ENCODE measurements around the gene NAPEPLD. TPM values are rescaled to one million over a fixed set of nuclear protein-coding genes. Genes with fewer than 3 reads are reported as not detected.
A peak's percentile ranks its signal among the peaks of the same experiment; 100 is the strongest.

The NAPEPLD gene
- total RNA-seq, 1 experiment from 2014 or later, result 14.8 TPM

- Histone ChIP-seq H3K4me1 (ENCODE audit: insufficient read depth, low read length, poor library complexity, severe bottlenecking) (no peaks in the 10 kb centered on the region), H3K9me3 (ENCODE audit: low read depth, low read length, poor library complexity, severe bottlenecking) (no peaks in the 10 kb centered on the region), H3K27me3 (replicated peaks; ENCODE audit: insufficient read depth, low read depth, low read length, poor library complexity) (no peaks in the 10 kb centered on the region), H3K36me3 (ENCODE audit: insufficient read depth, low read length, poor library complexity, severe bottlenecking) (no peaks in the 10 kb centered on the region), H3K4me3 (ENCODE audit: low read depth, low read length, poor library complexity, severe bottlenecking) (no peak overlapping the region), H3K27ac (ENCODE audit: low read depth, low read length, poor library complexity, severe bottlenecking) (no peak overlapping the region)
- TF ChIP-seq, protein P1, sequence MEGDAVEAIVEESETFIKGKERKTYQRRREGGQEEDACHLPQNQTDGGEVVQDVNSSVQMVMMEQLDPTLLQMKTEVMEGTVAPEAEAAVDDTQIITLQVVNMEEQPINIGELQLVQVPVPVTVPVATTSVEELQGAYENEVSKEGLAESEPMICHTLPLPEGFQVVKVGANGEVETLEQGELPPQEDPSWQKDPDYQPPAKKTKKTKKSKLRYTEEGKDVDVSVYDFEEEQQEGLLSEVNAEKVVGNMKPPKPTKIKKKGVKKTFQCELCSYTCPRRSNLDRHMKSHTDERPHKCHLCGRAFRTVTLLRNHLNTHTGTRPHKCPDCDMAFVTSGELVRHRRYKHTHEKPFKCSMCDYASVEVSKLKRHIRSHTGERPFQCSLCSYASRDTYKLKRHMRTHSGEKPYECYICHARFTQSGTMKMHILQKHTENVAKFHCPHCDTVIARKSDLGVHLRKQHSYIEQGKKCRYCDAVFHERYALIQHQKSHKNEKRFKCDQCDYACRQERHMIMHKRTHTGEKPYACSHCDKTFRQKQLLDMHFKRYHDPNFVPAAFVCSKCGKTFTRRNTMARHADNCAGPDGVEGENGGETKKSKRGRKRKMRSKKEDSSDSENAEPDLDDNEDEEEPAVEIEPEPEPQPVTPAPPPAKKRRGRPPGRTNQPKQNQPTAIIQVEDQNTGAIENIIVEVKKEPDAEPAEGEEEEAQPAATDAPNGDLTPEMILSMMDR (conservative IDR thresholded peaks at IDR 0.05; ENCODE audit: low read depth, low read length), result no peak
- TF ChIP-seq EZH2 (IDR thresholded peaks at IDR 0.05; ENCODE audit: borderline replicate concordance, low read depth, low read length, poor library complexity, severe bottlenecking), result no peak
- intact Hi-C loops (cut with micrococcal nuclease; ENCODE audit: unreplicated experiment), result loop anchor here (5.0 kb wide), 1 partner anchor 316 kb away; no protein-coding TSS in a partner anchor
- CTCF ChIA-PET, result no interaction called here
- no peak for DNase-seq (ENCODE audit: low spot score)
- no TSS peak for BruUV-seq (replicated peaks)
- POLR2A ChIA-PET (ENCODE audit: low non-redundant PET), result interaction anchor here (0.6 kb wide), 1 partner anchor 311 kb away, joined by 3 read pairs; no protein-coding TSS in a partner anchor
Observed at GRCh38 chr7:103068414-103069403, 80.2 kb downstream of the NAPEPLD start.

- intact Hi-C loops (cut with micrococcal nuclease; ENCODE audit: unreplicated experiment), result loop anchor here (5.0 kb wide), 1 partner anchor 313 kb away; no protein-coding TSS in a partner anchor
- Histone ChIP-seq H3K4me3 (ENCODE audit: low read depth, low read length, poor library complexity, severe bottlenecking) (no peak overlapping the region), H3K9me3 (ENCODE audit: low read depth, low read length, poor library complexity, severe bottlenecking) (no peaks in the 10 kb centered on the region), H3K27ac (ENCODE audit: low read depth, low read length, poor library complexity, severe bottlenecking) (no peak overlapping the region), H3K4me1 (ENCODE audit: insufficient read depth, low read length, poor library complexity, severe bottlenecking) (no peaks in the 10 kb centered on the region), H3K36me3 (ENCODE audit: insufficient read depth, low read length, poor library complexity, severe bottlenecking) (no peaks in the 10 kb centered on the region), H3K27me3 (replicated peaks; ENCODE audit: insufficient read depth, low read depth, low read length, poor library complexity) (no peaks in the 10 kb centered on the region)
- no TSS peak for BruUV-seq (replicated peaks)
- ChIA-PET CTCF (interaction anchor here (0.7 to 1.8 kb wide), 2 partner anchors 193 to 307 kb away, joined by 3 to 23 read pairs; no protein-coding TSS in a partner anchor), POLR2A (ENCODE audit: low non-redundant PET) (no interaction called here)
- DNase-seq (ENCODE audit: low spot score), result peak; percentile 80
- TF ChIP-seq, protein P1 (conservative IDR thresholded peaks at IDR 0.05; ENCODE audit: low read depth, low read length), result peak; percentile 74
- no peak for TF ChIP-seq EZH2 (IDR thresholded peaks at IDR 0.05; ENCODE audit: borderline replicate concordance, low read depth, low read length, poor library complexity, severe bottlenecking)
Observed at GRCh38 chr7:103065667-103066066, 83.2 kb downstream of the NAPEPLD start.

DNA sequence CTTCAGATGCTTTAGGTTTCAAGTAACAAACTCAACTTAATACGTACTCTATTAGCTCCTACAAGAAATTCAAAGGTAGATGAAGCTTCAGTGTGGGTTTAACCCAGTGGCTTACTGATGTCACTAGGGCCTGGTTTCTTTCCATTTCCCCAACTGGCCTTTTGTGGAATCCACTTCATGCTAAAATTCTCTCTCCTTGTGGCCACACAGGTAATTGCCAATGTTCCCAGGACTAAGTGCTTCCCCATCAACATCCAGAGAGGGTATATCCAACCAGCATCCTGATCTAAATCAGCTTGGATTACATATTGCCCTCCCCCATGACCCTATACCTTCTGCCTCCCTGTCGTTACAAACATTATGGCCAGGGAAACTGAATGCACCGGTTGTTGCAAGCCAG lies 85.0 kb downstream of the NAPEPLD start:
- H3K27me3 ChIP-seq (replicated peaks; ENCODE audit: insufficient read depth, low read depth, low read length, poor library complexity), result no peaks in the 10 kb centered on the region
- CTCF ChIA-PET, result no interaction called here
- no peak overlapping the region for H3K27ac ChIP-seq (ENCODE audit: low read depth, low read length, poor library complexity, severe bottlenecking)
- no peaks in the 10 kb centered on the region for H3K36me3 ChIP-seq (ENCODE audit: insufficient read depth, low read length, poor library complexity, severe bottlenecking)
- DNase-seq (ENCODE audit: low spot score), result no peak
- no peaks in the 10 kb centered on the region for H3K9me3 ChIP-seq (ENCODE audit: low read depth, low read length, poor library complexity, severe bottlenecking)
- H3K4me3 ChIP-seq (ENCODE audit: low read depth, low read length, poor library complexity, severe bottlenecking), result no peak overlapping the region
- peaks cover 6% of the 10 kb centered on the region for H3K4me1 ChIP-seq (ENCODE audit: insufficient read depth, low read length, poor library complexity, severe bottlenecking)
- intact Hi-C loops (cut with micrococcal nuclease; ENCODE audit: unreplicated experiment), result no loop called here
- BruUV-seq (replicated peaks), result no TSS peak
- no peak for TF ChIP-seq EZH2 (IDR thresholded peaks at IDR 0.05; ENCODE audit: borderline replicate concordance, low read depth, low read length, poor library complexity, severe bottlenecking)
- TF ChIP-seq, protein P1 (conservative IDR thresholded peaks at IDR 0.05; ENCODE audit: low read depth, low read length), result no peak
- POLR2A ChIA-PET (ENCODE audit: low non-redundant PET), result no interaction called here
